ENCODE results near the gene C1orf116.

The C1orf116 gene

DNA sequence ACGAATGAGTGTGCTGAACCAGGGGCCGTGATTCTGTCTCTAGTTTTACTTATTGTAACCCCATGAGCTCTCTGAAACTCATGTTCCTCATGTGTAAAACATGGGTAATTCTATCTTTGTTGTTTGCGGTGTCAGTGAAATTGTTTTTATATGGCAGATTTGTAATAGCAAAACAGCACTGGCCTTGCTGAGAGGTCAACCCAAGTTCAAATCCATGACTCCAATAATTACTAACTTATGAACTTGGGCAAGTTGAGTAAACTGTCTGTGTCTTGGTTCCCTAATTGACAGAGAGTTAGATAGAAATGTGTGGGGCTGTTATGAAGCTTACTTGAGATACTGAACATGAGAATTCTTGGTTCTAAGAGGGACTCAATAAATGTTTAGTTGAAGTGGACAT is 17.8 kb downstream of the C1orf116 start:
- no peak overlapping the region for H3K9ac ChIP-seq (ENCODE audit: low read length)
- H3K4me1 ChIP-seq (ENCODE audit: insufficient read depth, low read length) = no peaks in the 10 kb centered on the region
- H3K36me3 ChIP-seq (ENCODE audit: insufficient read depth, low read length) = no peaks in the 10 kb centered on the region
- no peaks in the 10 kb centered on the region for H3K9me3 ChIP-seq (ENCODE audit: low read length)
- H3K27ac ChIP-seq (ENCODE audit: low read depth, low read length) = no peak overlapping the region
- no peaks in the 10 kb centered on the region for H3K27me3 ChIP-seq (ENCODE audit: control insufficient read depth in 1 of 2, insufficient read depth in 2 of 2, low read length in 2 of 2)
- H3K4me3 ChIP-seq (ENCODE audit: low read depth in 1 of 2, low read length in 2 of 2) = no peak overlapping the region

GRCh38 chr1:207013321-207014085 is 19.1 kb downstream of the C1orf116 start:
- Histone ChIP-seq H3K4me1 (ENCODE audit: insufficient read depth, low read length) (no peaks in the 10 kb centered on the region), H3K36me3 (ENCODE audit: insufficient read depth, low read length) (no peaks in the 10 kb centered on the region), H3K9me3 (ENCODE audit: low read length) (no peaks in the 10 kb centered on the region), H3K9ac (ENCODE audit: low read length) (no peak overlapping the region), H3K27ac (ENCODE audit: low read depth, low read length) (no peak overlapping the region), H3K4me3 (ENCODE audit: low read depth in 1 of 2, low read length in 2 of 2) (no peak overlapping the region), H3K27me3 (ENCODE audit: control insufficient read depth in 1 of 2, insufficient read depth in 2 of 2, low read length in 2 of 2) (no peaks in the 10 kb centered on the region)

GRCh38 chr1:207010726-207011125 is 21.8 kb downstream of the C1orf116 start:
- Histone ChIP-seq H3K27me3 (ENCODE audit: control insufficient read depth in 1 of 2, insufficient read depth in 2 of 2, low read length in 2 of 2) (no peaks in the 10 kb centered on the region), H3K36me3 (ENCODE audit: insufficient read depth, low read length) (no peaks in the 10 kb centered on the region), H3K27ac (ENCODE audit: low read depth, low read length) (no peak overlapping the region), H3K4me3 (ENCODE audit: low read depth in 1 of 2, low read length in 2 of 2) (no peak overlapping the region), H3K9ac (ENCODE audit: low read length) (no peak overlapping the region), H3K9me3 (ENCODE audit: low read length) (no peaks in the 10 kb centered on the region), H3K4me1 (ENCODE audit: insufficient read depth, low read length) (no peaks in the 10 kb centered on the region)

GRCh38 chr1:207009945-207010344 is 22.6 kb downstream of the C1orf116 start:
- Histone ChIP-seq H3K9me3 (ENCODE audit: low read length) (no peaks in the 10 kb centered on the region), H3K4me3 (ENCODE audit: low read depth in 1 of 2, low read length in 2 of 2) (no peak overlapping the region), H3K27me3 (ENCODE audit: control insufficient read depth in 1 of 2, insufficient read depth in 2 of 2, low read length in 2 of 2) (no peaks in the 10 kb centered on the region), H3K27ac (ENCODE audit: low read depth, low read length) (no peak overlapping the region), H3K9ac (ENCODE audit: low read length) (no peak overlapping the region), H3K4me1 (ENCODE audit: insufficient read depth, low read length) (no peaks in the 10 kb centered on the region), H3K36me3 (ENCODE audit: insufficient read depth, low read length) (no peaks in the 10 kb centered on the region)

DNA sequence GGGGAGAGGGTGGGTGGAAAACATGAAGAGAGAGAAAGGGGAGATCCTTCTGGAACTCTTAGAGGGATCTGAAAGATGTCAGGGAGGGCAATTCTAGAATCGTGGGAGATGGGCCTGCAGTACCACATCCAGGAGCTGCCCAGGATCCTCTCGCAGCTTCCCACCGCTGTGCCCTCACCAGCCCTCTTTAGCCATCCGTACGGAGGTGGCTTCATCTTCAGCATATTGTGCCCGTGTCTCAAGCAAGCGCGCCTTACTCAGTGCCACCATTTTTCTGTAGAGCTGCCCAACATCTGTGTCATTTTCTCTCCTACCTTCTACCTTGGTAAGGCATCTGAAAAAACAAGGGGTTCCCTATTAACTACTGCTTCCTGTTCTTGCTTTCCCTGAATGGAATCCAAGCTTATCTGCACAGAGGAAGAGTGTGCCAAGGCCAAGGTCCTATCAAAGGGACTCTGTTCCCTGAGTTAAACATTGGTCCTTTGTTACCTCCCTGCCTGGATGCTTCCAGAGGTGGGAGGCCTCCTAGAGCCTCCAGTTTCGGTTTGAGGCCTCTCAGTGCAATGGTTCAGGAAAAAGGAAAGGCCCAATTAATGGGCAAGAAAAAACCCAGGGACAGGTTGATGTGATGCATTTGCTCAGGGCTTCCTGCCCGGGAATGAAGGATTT is 23.2 kb downstream of the C1orf116 start:
- Histone ChIP-seq H3K4me1 (ENCODE audit: insufficient read depth, low read length) (no peaks in the 10 kb centered on the region), H3K4me3 (ENCODE audit: low read depth in 1 of 2, low read length in 2 of 2) (no peak overlapping the region), H3K27ac (ENCODE audit: low read depth, low read length) (no peak overlapping the region), H3K9ac (ENCODE audit: low read length) (no peak overlapping the region), H3K27me3 (ENCODE audit: control insufficient read depth in 1 of 2, insufficient read depth in 2 of 2, low read length in 2 of 2) (no peaks in the 10 kb centered on the region), H3K36me3 (ENCODE audit: insufficient read depth, low read length) (no peaks in the 10 kb centered on the region), H3K9me3 (ENCODE audit: low read length) (no peaks in the 10 kb centered on the region)

DNA sequence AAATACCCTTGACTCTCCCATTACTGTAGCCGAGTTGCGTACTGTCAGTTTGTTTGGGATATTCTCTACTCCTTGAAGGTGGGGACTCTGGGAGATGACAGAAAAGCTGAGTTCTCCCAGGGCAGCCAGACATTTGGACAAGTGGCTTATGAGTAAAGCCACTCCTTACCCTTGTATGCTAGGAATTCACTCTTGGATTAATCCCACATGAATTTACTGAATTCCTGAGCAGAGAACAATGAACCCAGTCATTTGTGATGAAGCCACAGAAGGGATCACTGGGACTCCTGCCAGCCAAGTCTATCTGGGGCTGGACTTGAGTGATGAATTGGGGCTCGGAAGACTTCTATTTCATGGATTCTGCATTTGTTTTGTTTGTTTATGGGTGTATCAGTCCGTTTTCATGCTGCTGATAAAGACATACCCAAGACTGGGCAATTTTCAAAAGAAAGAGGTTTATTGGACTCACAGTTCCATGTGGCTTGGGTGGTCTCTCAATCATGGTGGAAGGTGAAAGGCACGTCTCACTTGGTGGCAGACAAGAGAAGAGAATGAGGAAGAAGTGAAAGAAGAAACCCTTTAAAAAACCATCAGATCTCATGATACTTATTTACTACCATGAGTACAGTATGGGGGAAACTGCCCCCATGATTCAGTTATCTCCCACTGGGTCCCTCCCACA is 25.1 kb downstream of the C1orf116 start:
- Histone ChIP-seq H3K27ac (ENCODE audit: low read depth, low read length) (no peak overlapping the region), H3K4me1 (ENCODE audit: insufficient read depth, low read length) (no peaks in the 10 kb centered on the region), H3K4me3 (ENCODE audit: low read depth in 1 of 2, low read length in 2 of 2) (no peak overlapping the region), H3K9ac (ENCODE audit: low read length) (no peak overlapping the region), H3K36me3 (ENCODE audit: insufficient read depth, low read length) (no peaks in the 10 kb centered on the region), H3K27me3 (ENCODE audit: control insufficient read depth in 1 of 2, insufficient read depth in 2 of 2, low read length in 2 of 2) (no peaks in the 10 kb centered on the region), H3K9me3 (ENCODE audit: low read length) (no peaks in the 10 kb centered on the region)

- H3K9ac ChIP-seq (ENCODE audit: low read length) = no peak overlapping the region
- H3K4me3 ChIP-seq (ENCODE audit: low read depth in 1 of 2, low read length in 2 of 2) = no peak overlapping the region
- no peaks in the 10 kb centered on the region for H3K27me3 ChIP-seq (ENCODE audit: control insufficient read depth in 1 of 2, insufficient read depth in 2 of 2, low read length in 2 of 2)
- no peak overlapping the region for H3K27ac ChIP-seq (ENCODE audit: low read depth, low read length)
- H3K9me3 ChIP-seq (ENCODE audit: low read length) = no peaks in the 10 kb centered on the region
- no peaks in the 10 kb centered on the region for H3K4me1 ChIP-seq (ENCODE audit: insufficient read depth, low read length)
- no peaks in the 10 kb centered on the region for H3K36me3 ChIP-seq (ENCODE audit: insufficient read depth, low read length)
Observed at GRCh38 chr1:207006914-207007313, 25.6 kb downstream of the C1orf116 start.

- Histone ChIP-seq H3K27ac (ENCODE audit: low read depth, low read length) (no peak overlapping the region), H3K9ac (ENCODE audit: low read length) (no peak overlapping the region)
Observed at GRCh38 chr1:207006083-207006482, 26.5 kb downstream of the C1orf116 start.

GRCh38 chr1:207004931-207005830 is 27.4 kb downstream of the C1orf116 start:
- H3K9me3 ChIP-seq (ENCODE audit: low read length) = no peaks in the 10 kb centered on the region
- no peaks in the 10 kb centered on the region for H3K4me1 ChIP-seq (ENCODE audit: insufficient read depth, low read length)
- no peak overlapping the region for H3K4me3 ChIP-seq (ENCODE audit: low read depth in 1 of 2, low read length in 2 of 2)
- no peak overlapping the region for H3K27ac ChIP-seq (ENCODE audit: low read depth, low read length)
- no peaks in the 10 kb centered on the region for H3K27me3 ChIP-seq (ENCODE audit: control insufficient read depth in 1 of 2, insufficient read depth in 2 of 2, low read length in 2 of 2)
- no peak overlapping the region for H3K9ac ChIP-seq (ENCODE audit: low read length)
- no peaks in the 10 kb centered on the region for H3K36me3 ChIP-seq (ENCODE audit: insufficient read depth, low read length)

More at GRCh38 chr1:207006083-207006482, 26.5 kb downstream of the C1orf116 start:
- no peaks in the 10 kb centered on the region for H3K36me3 ChIP-seq (ENCODE audit: insufficient read depth, low read length)
- no peaks in the 10 kb centered on the region for H3K27me3 ChIP-seq (ENCODE audit: control insufficient read depth in 1 of 2, insufficient read depth in 2 of 2, low read length in 2 of 2)
- no peaks in the 10 kb centered on the region for H3K9me3 ChIP-seq (ENCODE audit: low read length)
- no peak overlapping the region for H3K4me3 ChIP-seq (ENCODE audit: low read depth in 1 of 2, low read length in 2 of 2)
- H3K4me1 ChIP-seq (ENCODE audit: insufficient read depth, low read length) = no peaks in the 10 kb centered on the region

GRCh38 chr1:207003210-207003609 is 29.3 kb downstream of the C1orf116 start:
- Histone ChIP-seq H3K36me3 (ENCODE audit: insufficient read depth, low read length) (no peaks in the 10 kb centered on the region), H3K27me3 (ENCODE audit: control insufficient read depth in 1 of 2, insufficient read depth in 2 of 2, low read length in 2 of 2) (no peaks in the 10 kb centered on the region), H3K4me1 (ENCODE audit: insufficient read depth, low read length) (no peaks in the 10 kb centered on the region), H3K9me3 (ENCODE audit: low read length) (no peaks in the 10 kb centered on the region), H3K9ac (ENCODE audit: low read length) (no peak overlapping the region), H3K27ac (ENCODE audit: low read depth, low read length) (no peak overlapping the region), H3K4me3 (ENCODE audit: low read depth in 1 of 2, low read length in 2 of 2) (no peak overlapping the region)

GRCh38 chr1:207002724-207003146 is 29.8 kb downstream of the C1orf116 start:
- Histone ChIP-seq H3K4me1 (ENCODE audit: insufficient read depth, low read length) (no peaks in the 10 kb centered on the region), H3K9me3 (ENCODE audit: low read length) (no peaks in the 10 kb centered on the region), H3K27ac (ENCODE audit: low read depth, low read length) (no peak overlapping the region), H3K4me3 (ENCODE audit: low read depth in 1 of 2, low read length in 2 of 2) (no peak overlapping the region), H3K27me3 (ENCODE audit: control insufficient read depth in 1 of 2, insufficient read depth in 2 of 2, low read length in 2 of 2) (no peaks in the 10 kb centered on the region), H3K36me3 (ENCODE audit: insufficient read depth, low read length) (no peaks in the 10 kb centered on the region), H3K9ac (ENCODE audit: low read length) (no peak overlapping the region)
